Type B pancreatic cell (in vitro differentiated cells): Measurements from ENCODE around the gene GIGYF1. TPM values are rescaled to one million over a fixed set of nuclear protein-coding genes. Genes with fewer than 3 reads are reported as not detected.

Experiments used
- DNase-seq: peaks from one replicate; pipeline ENCODE4 v3.0.0; 2021; ENCODE audit warnings: mixed read lengths; ENCODE audit not compliant: unreplicated experiment; ENCODE audit errors: extremely low spot score
- H3K27ac Mint-ChIP-seq: 2 replicates; pipeline ENCODE4 v1.8.0; 2021; ENCODE audit warnings: mild to moderate bottlenecking, mixed read lengths
- H3K27me3 Mint-ChIP-seq: 2 replicates; pipeline ENCODE4 v1.8.0; 2021; ENCODE audit warnings: mixed read lengths
- H3K36me3 Mint-ChIP-seq: 2 replicates; pipeline ENCODE4 v1.8.0; 2021; ENCODE audit warnings: mixed read lengths
- H3K4me1 Mint-ChIP-seq: one replicate; pipeline ENCODE4 v1.8.0; 2021; ENCODE audit warnings: mixed read lengths; ENCODE audit not compliant: unreplicated experiment
- H3K4me3 Mint-ChIP-seq: 2 replicates; pipeline ENCODE4 v1.8.0; 2021; ENCODE audit warnings: mild to moderate bottlenecking, mixed read lengths
- H3K9me3 Mint-ChIP-seq: 2 replicates; pipeline ENCODE4 v1.8.0; 2021; ENCODE audit warnings: mixed read lengths
- CTCF ChIP-seq: fragments of 200-600 bp; sonication (generic); conservative IDR thresholded peaks from 2 replicates; pipeline ENCODE4 v1.5.0; 2021; ENCODE audit warnings: antibody characterized with exemption, mild to moderate bottlenecking
- total RNA-seq: library from RNA; stranded (reverse); gene quantifications from 2 replicates; pipeline ENCODE4 v1.2.1, GENCODE V29; 2021; ENCODE audit warnings: low replicate concordance

The GIGYF1 gene
- total RNA-seq, 1 donor from 2014 or later: 79.4 TPM

- Mint-ChIP-seq H3K4me3 (no peak overlapping the region), H3K27ac (no peak overlapping the region), H3K36me3 (peaks cover 4% of the 10 kb centered on the region), H3K4me1 (peaks cover 18% of the 10 kb centered on the region), H3K27me3 (no peaks in the 10 kb centered on the region), H3K9me3 (no peaks in the 10 kb centered on the region)
- TF ChIP-seq CTCF: no peak
- DNase-seq: no peak
These were observed 6.2 kb downstream of the GIGYF1 start for GRCh38 chr7:100687751-100688300.

- H3K4me1 Mint-ChIP-seq: peaks cover 12% of the 10 kb centered on the region
- H3K9me3 Mint-ChIP-seq: no peaks in the 10 kb centered on the region
- peaks cover 4% of the 10 kb centered on the region for H3K36me3 Mint-ChIP-seq
- H3K27me3 Mint-ChIP-seq: no peaks in the 10 kb centered on the region
- H3K27ac Mint-ChIP-seq: no peak overlapping the region
- TF ChIP-seq CTCF: no peak
- no peak for DNase-seq
- H3K4me3 Mint-ChIP-seq: no peak overlapping the region
These were observed 6.8 kb downstream of the GIGYF1 start for GRCh38 chr7:100687261-100687660.

- no peaks in the 10 kb centered on the region for H3K27me3 Mint-ChIP-seq
- peaks cover 8% of the 10 kb centered on the region for H3K4me1 Mint-ChIP-seq
- no peak overlapping the region for H3K27ac Mint-ChIP-seq
- peaks cover 4% of the 10 kb centered on the region for H3K36me3 Mint-ChIP-seq
- TF ChIP-seq CTCF: no peak
- no peaks in the 10 kb centered on the region for H3K9me3 Mint-ChIP-seq
- no peak overlapping the region for H3K4me3 Mint-ChIP-seq
- no peak for DNase-seq
These were observed 7.2 kb downstream of the GIGYF1 start for GRCh38 chr7:100686822-100687211.

GRCh38 chr7:100686201-100686821 is 7.7 kb downstream of the GIGYF1 start:
- no peaks in the 10 kb centered on the region for H3K9me3 Mint-ChIP-seq
- no peak for TF ChIP-seq CTCF
- no peak for DNase-seq
- H3K27ac Mint-ChIP-seq: no peak overlapping the region
- no peaks in the 10 kb centered on the region for H3K27me3 Mint-ChIP-seq
- H3K4me1 Mint-ChIP-seq: peaks cover 4% of the 10 kb centered on the region
- peaks cover 4% of the 10 kb centered on the region for H3K36me3 Mint-ChIP-seq
- no peak overlapping the region for H3K4me3 Mint-ChIP-seq

- Mint-ChIP-seq H3K4me1 (peaks cover 4% of the 10 kb centered on the region), H3K36me3 (peaks cover 4% of the 10 kb centered on the region), H3K9me3 (no peaks in the 10 kb centered on the region), H3K27me3 (no peaks in the 10 kb centered on the region), H3K4me3 (no peak overlapping the region), H3K27ac (no peak overlapping the region)
- no peak for DNase-seq
- TF ChIP-seq CTCF: no peak
These were observed 8.4 kb downstream of the GIGYF1 start for GRCh38 chr7:100685631-100686145.
